ENCODE data around the gene MAN1A1.
"Not testable (repeated sequence)": the region's sequence is repeated elsewhere in the genome, so short reads cannot be mapped to it uniquely, and the experiment has no call there.

MAN1A1 gene

GRCh38 chr6:119349361-119350201 lies at the start of gene MAN1A1:
TSS of gene MAN1A1 (minus strand) at chr6:119349761. CDS start at chr6:119349065, 696 bp downstream.
- no peak for TF ChIP-seq CTCF (IDR thresholded peaks at IDR 0.05; ENCODE audit: borderline replicate concordance, control extremely low read depth, extremely low read depth, insufficient read depth, missing control alignments)
- peak; percentile 97 for DNase-seq (ENCODE audit: low spot score)
- in situ Hi-C loops (cut with MboI; ENCODE audit: low sequenced_read_pairs, unreplicated experiment): loop anchor here (10.0 to 25.0 kb wide), 2 partner anchors 205 to 388 kb away; no protein-coding TSS in a partner anchor

GRCh38 chr6:119395192-119395591 lies 45.6 kb upstream of the MAN1A1 start:
- no peak for TF ChIP-seq CTCF (IDR thresholded peaks at IDR 0.05; ENCODE audit: borderline replicate concordance, control extremely low read depth, extremely low read depth, insufficient read depth, missing control alignments)
- DNase-seq (ENCODE audit: low spot score): no peak
- in situ Hi-C loops (cut with MboI; ENCODE audit: low sequenced_read_pairs, unreplicated experiment): no loop called here

- TF ChIP-seq CTCF (IDR thresholded peaks at IDR 0.05; ENCODE audit: borderline replicate concordance, control extremely low read depth, extremely low read depth, insufficient read depth, missing control alignments): no peak
- in situ Hi-C loops (cut with MboI; ENCODE audit: low sequenced_read_pairs, unreplicated experiment): no loop called here
- no peak for DNase-seq (ENCODE audit: low spot score)
These were observed 40.8 kb upstream of the MAN1A1 start for GRCh38 chr6:119390247-119390793.

- no peak for DNase-seq (ENCODE audit: low spot score)
- TF ChIP-seq CTCF (IDR thresholded peaks at IDR 0.05; ENCODE audit: borderline replicate concordance, control extremely low read depth, extremely low read depth, insufficient read depth, missing control alignments): no peak
- in situ Hi-C loops (cut with MboI; ENCODE audit: low sequenced_read_pairs, unreplicated experiment): no loop called here
These were observed 36.4 kb upstream of the MAN1A1 start for GRCh38 chr6:119385994-119386393.

- DNase-seq (ENCODE audit: low spot score): no peak
- no peak for TF ChIP-seq CTCF (IDR thresholded peaks at IDR 0.05; ENCODE audit: borderline replicate concordance, control extremely low read depth, extremely low read depth, insufficient read depth, missing control alignments)
- in situ Hi-C loops (cut with MboI; ENCODE audit: low sequenced_read_pairs, unreplicated experiment): no loop called here
These were observed 34.9 kb upstream of the MAN1A1 start for GRCh38 chr6:119384444-119384843.

- in situ Hi-C loops (cut with MboI; ENCODE audit: low sequenced_read_pairs, unreplicated experiment): no loop called here
- no peak for DNase-seq (ENCODE audit: low spot score)
- no peak for TF ChIP-seq CTCF (IDR thresholded peaks at IDR 0.05; ENCODE audit: borderline replicate concordance, control extremely low read depth, extremely low read depth, insufficient read depth, missing control alignments)
These were observed 30.2 kb upstream of the MAN1A1 start for GRCh38 chr6:119379809-119380208.

- in situ Hi-C loops (cut with MboI; ENCODE audit: low sequenced_read_pairs, unreplicated experiment); DNase-seq (ENCODE audit: low spot score): not testable (repeated sequence)
These were observed 27.5 kb upstream of the MAN1A1 start for GRCh38 chr6:119377043-119377442.

All from GM13976 (cell line).